HG02678 (cell line): ENCODE results near the gene BCAS3.
"Not testable (repeated sequence)": the region's sequence is repeated elsewhere in the genome, so short reads cannot be mapped to it uniquely, and the experiment has no call there.

Experiments
- ATAC-seq: cut with Tn5 transposase; IDR thresholded peaks from one replicate; pipeline ENCODE4 v1.9.1; 2021; ENCODE audit warnings: mild to moderate bottlenecking, moderate library complexity; ENCODE audit not compliant: unreplicated experiment

BCAS3 gene

DNA sequence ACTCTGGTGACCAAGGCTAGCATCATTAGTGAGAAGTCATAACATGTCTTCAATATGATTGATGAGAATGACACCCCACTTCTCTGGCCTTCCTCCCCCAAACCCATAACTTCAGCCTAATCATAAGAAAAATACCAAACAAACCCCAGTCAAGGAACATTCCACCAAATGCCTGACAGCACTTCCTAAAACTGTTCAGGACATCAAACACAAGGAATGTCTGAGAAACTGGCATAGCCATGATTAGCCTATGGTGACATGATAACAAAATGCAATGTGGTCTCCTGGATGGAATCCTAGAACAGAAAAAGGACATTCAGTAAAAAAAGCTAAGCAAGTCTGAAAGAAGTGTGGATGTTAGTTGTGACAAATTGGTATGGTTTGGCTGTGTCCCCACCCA is 749.9 kb downstream of the BCAS3 start:
- ATAC-seq, result no peak

- ATAC-seq, result no peak
These were observed 751.6 kb downstream of the BCAS3 start for GRCh38 chr17:61429274-61429673.

GRCh38 chr17:61429831-61430230 is 752.2 kb downstream of the BCAS3 start:
- ATAC-seq, result not testable (repeated sequence)

GRCh38 chr17:61431594-61432311 is 754.1 kb downstream of the BCAS3 start:
- no peak for ATAC-seq

DNA sequence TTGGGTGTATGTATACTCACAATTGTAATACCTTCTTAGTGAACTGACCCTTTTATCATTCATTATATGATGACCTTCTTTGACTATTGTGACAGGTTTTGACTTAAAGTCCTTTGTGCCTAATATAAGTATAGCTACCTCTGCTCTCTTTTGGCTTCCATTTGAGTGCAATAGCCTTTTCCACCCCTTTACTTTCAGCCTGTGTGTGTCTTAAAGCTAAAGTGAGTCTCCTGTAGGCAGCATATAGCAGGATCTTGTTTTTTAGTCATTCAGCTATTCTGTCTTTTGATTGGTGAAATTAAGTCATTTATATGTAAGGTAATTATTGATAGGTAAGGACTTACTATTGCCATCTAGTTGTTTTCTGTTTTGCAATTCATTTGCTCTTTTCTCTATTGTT is 758.6 kb downstream of the BCAS3 start:
- ATAC-seq, result no peak

DNA sequence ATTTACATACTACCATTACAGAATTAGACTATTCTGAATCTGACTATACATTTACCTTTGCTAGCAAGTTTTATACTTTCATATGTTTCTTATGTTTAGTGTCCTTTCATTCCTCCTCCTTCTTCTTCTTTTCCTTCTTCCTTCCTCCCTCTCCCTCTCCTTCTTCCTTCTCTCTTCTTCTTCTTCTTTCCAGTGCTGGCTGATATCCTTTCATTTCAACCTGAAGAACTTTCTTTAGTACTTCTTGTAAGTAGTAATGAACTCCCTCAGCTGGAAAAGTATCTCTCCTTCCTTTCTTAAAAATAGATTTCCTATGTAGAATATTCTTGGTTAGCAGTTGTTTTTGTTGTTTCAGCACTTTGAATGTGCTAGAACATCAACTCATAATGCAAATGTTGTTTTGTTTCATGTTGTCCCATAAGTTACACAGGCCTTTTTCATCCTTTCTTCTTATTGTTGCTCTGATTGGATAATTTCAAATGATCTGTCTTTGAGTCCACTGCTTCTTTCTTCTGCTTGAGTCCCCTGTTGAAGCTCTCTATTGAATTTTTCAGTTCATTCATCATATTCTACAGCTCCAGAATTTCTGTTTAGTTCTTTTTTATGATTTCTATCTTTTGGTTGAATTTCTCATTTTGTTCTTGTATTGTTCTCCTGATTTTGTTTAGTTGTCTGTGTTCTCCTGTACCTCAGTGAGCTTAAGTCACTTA is 759.5 kb downstream of the BCAS3 start:
- no peak for ATAC-seq

GRCh38 chr17:61440697-61441096 is 763.0 kb downstream of the BCAS3 start:
- no peak for ATAC-seq

DNA sequence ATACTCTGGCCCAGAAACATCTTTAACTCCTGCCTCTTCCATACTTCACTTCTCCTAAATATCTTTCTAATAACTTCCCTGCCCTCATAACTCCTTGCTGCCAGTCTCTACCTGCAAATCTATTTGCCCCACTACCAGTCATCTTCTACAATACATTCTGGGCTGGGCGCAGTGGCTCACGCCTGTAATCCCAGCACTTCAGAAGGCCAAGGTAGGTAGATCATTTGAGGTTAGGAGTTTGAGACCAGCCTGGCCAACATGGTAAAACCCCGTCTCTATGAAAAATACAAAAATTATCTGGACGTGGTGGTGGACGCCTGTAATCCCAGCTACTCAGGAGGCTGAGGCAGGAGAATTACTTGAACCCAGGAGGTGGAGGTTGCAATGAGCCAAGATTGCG is 763.9 kb downstream of the BCAS3 start:
- ATAC-seq, result not testable (repeated sequence)

- ATAC-seq, result no peak
These were observed 764.6 kb downstream of the BCAS3 start for GRCh38 chr17:61442136-61442775.
